ENCODE measurements around the gene ZNF813.

DNA sequence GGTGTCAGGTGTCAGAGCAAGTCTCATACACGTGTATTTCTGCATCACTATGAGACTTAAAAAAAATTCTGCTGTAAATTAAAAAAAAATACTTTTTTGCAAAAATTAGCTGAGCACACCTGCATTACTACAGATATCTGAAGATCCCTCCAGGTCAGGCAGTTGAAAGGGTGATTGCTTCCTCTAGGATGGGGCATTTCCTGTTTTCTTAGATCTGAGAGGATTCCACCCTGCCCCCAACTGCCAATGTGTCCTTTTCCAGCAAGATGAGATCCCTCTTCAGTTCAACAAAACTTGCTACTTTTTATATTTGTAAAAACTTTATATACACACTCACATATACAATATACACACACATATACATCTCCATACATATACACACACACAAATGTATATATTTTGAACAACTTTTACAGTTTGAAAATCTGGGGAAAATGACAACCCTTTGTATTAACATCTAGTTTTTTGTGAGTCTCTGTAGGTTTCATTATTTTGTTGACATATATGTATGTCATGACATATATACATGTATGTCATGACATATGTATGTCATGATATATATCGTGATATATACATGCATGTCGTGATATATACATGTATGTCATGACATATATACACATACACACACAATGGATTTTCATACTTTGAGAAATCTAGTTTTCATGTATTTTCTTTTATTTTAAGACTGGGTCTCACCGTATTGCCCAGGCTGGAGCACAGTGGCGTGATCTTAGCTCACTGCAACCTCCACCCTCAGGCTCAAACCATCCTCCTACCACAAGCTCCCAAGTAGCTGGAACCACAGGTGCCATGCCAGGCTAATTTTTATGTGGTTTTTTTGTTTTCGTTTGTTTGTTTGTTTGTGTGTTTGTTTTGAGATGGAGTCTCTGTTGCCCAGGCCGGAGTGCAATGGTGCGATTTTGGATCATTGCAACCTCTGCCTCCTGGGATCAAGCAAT lies 17.8 kb downstream of the ZNF813 start:
- TF ChIP-seq, protein P1, sequence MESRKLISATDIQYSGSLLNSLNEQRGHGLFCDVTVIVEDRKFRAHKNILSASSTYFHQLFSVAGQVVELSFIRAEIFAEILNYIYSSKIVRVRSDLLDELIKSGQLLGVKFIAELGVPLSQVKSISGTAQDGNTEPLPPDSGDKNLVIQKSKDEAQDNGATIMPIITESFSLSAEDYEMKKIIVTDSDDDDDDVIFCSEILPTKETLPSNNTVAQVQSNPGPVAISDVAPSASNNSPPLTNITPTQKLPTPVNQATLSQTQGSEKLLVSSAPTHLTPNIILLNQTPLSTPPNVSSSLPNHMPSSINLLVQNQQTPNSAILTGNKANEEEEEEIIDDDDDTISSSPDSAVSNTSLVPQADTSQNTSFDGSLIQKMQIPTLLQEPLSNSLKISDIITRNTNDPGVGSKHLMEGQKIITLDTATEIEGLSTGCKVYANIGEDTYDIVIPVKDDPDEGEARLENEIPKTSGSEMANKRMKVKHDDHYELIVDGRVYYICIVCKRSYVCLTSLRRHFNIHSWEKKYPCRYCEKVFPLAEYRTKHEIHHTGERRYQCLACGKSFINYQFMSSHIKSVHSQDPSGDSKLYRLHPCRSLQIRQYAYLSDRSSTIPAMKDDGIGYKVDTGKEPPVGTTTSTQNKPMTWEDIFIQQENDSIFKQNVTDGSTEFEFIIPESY (IDR thresholded peaks at IDR 0.05; ENCODE audit: borderline replicate concordance, low read depth) = no peak
- TF ChIP-seq, protein P2, sequence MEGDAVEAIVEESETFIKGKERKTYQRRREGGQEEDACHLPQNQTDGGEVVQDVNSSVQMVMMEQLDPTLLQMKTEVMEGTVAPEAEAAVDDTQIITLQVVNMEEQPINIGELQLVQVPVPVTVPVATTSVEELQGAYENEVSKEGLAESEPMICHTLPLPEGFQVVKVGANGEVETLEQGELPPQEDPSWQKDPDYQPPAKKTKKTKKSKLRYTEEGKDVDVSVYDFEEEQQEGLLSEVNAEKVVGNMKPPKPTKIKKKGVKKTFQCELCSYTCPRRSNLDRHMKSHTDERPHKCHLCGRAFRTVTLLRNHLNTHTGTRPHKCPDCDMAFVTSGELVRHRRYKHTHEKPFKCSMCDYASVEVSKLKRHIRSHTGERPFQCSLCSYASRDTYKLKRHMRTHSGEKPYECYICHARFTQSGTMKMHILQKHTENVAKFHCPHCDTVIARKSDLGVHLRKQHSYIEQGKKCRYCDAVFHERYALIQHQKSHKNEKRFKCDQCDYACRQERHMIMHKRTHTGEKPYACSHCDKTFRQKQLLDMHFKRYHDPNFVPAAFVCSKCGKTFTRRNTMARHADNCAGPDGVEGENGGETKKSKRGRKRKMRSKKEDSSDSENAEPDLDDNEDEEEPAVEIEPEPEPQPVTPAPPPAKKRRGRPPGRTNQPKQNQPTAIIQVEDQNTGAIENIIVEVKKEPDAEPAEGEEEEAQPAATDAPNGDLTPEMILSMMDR (IDR thresholded peaks at IDR 0.05) = no peak
- no peak for TF ChIP-seq MXI1 (IDR thresholded peaks at IDR 0.05; ENCODE audit: low read depth, low read length)
- no peak for TF ChIP-seq GATA2 (CRISPR knock-in tag; IDR thresholded peaks at IDR 0.05)
- TF ChIP-seq, protein P3, sequence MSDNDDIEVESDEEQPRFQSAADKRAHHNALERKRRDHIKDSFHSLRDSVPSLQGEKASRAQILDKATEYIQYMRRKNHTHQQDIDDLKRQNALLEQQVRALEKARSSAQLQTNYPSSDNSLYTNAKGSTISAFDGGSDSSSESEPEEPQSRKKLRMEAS (IDR thresholded peaks at IDR 0.05; ENCODE audit: low read depth) = no peak
- TF ChIP-seq EZH2phosphoT487 (IDR thresholded peaks at IDR 0.05; ENCODE audit: borderline replicate concordance, low read depth) = no peak
- TF ChIP-seq EP300 (IDR thresholded peaks at IDR 0.05; ENCODE audit: borderline replicate concordance in 1 of 2, low read depth in 1 of 2, low read length in 1 of 2) = no peak
